Measurements from ENCODE around the gene LCP2. TPM values are rescaled to one million over a fixed set of nuclear protein-coding genes. Genes with fewer than 3 reads are reported as not detected.

LCP2 gene
- total RNA-seq, 4 donors from 2014 or later = 45.8 to 120 (median 55.0) TPM

GRCh38 chr5:170219615-170220014 is 78.0 kb downstream of the LCP2 start:
- TF ChIP-seq CTCF (IDR thresholded peaks at IDR 0.05; ENCODE audit: low read depth) = no peak

GRCh38 chr5:170218726-170219125 is 78.9 kb downstream of the LCP2 start:
- no peak for TF ChIP-seq CTCF (IDR thresholded peaks at IDR 0.05; ENCODE audit: low read depth)

- TF ChIP-seq CTCF (IDR thresholded peaks at IDR 0.05; ENCODE audit: low read depth) = no peak
Measured at GRCh38 chr5:170217831-170218230, 79.7 kb downstream of the LCP2 start.

- no peak for TF ChIP-seq CTCF (IDR thresholded peaks at IDR 0.05; ENCODE audit: low read depth)
Measured at GRCh38 chr5:170216257-170216864, 81.2 kb downstream of the LCP2 start.

- TF ChIP-seq CTCF (IDR thresholded peaks at IDR 0.05; ENCODE audit: low read depth) = no peak
Measured at GRCh38 chr5:170211575-170212334, 85.8 kb downstream of the LCP2 start.

- no peak for TF ChIP-seq CTCF (IDR thresholded peaks at IDR 0.05; ENCODE audit: low read depth)
Measured at GRCh38 chr5:170206958-170207357, 90.6 kb downstream of the LCP2 start.

GRCh38 chr5:170206216-170206615 is 91.4 kb downstream of the LCP2 start:
- no peak for TF ChIP-seq CTCF (IDR thresholded peaks at IDR 0.05; ENCODE audit: low read depth)
